ENCODE data around the gene VSNL1. TPM values are rescaled to one million over a fixed set of nuclear protein-coding genes. Genes with fewer than 3 reads are reported as not detected.

VSNL1 gene
- polyA plus RNA-seq, 1 of the 3 experiments (the other 2 are of a cell fraction) = 1.3 TPM

GRCh38 chr2:17592731-17593409 is 52.4 kb downstream of the VSNL1 start (continued):
- no peak for TF ChIP-seq NFIC (IDR thresholded peaks at IDR 0.05; ENCODE audit: borderline replicate concordance)
- TF ChIP-seq TAF1 (IDR thresholded peaks at IDR 0.05; ENCODE audit: borderline replicate concordance, low read depth, low read length) = no peak
- no peak for TF ChIP-seq FOXJ3 (CRISPR knock-in tag; IDR thresholded peaks at IDR 0.05)

- Histone ChIP-seq H3K79me2 (ENCODE audit: insufficient read depth) (no peaks in the 10 kb centered on the region), H3K9ac (no peak overlapping the region), H3K4me2 (no peak overlapping the region), H3K27me3 (ENCODE audit: insufficient read depth) (no peaks in the 10 kb centered on the region), H3K9me2 (no peaks in the 10 kb centered on the region), H3K9me3 (no peaks in the 10 kb centered on the region), H3F3A (replicated peaks; ENCODE audit: insufficient read depth) (no peaks in the 10 kb centered on the region), H4K20me1 (ENCODE audit: insufficient read depth) (no peaks in the 10 kb centered on the region), H3K4me1 (ENCODE audit: control insufficient read depth in 1 of 2, insufficient read depth in 2 of 2, low read depth in 1 of 2, low read length in 1 of 2) (peaks cover 0 to 7% of the 10 kb centered on the region in 2 experiments; a peak in 1 of 4 replicates), H3K4me3 (ENCODE audit: low read depth in 2 of 2, low read length in 1 of 2) (no peak overlapping the region), H3K27ac (ENCODE audit: low read depth in 2 of 2, low read length in 1 of 2) (no peak overlapping the region), H3K36me3 (replicated peaks in 1 of 2; ENCODE audit: control insufficient read depth in 1 of 2, insufficient read depth in 2 of 2, low read length in 1 of 2) (no peaks in the 10 kb centered on the region), H2AFZ (ENCODE audit: low read depth) (no peak overlapping the region)
- ChIA-PET CTCF (no interaction called here), POLR2A (no interaction called here)
- 73% methylated on average over 2 of the region's 2 CpGs for WGBS (ENCODE audit: low lambda C conversion rate)
- TF ChIP-seq ZBTB33 (IDR thresholded peaks at IDR 0.05; ENCODE audit: borderline replicate concordance, low read depth) (no peak), NFIC (IDR thresholded peaks at IDR 0.05; ENCODE audit: borderline replicate concordance) (no peak), CHD2 (IDR thresholded peaks at IDR 0.05; ENCODE audit: low read length, partially characterized antibody) (no peak), RFX5 (IDR thresholded peaks at IDR 0.05; ENCODE audit: low read length) (no peak), NRF1 (IDR thresholded peaks at IDR 0.05; ENCODE audit: low read depth, low read length) (no peak), CTCF (IDR thresholded peaks at IDR 0.05) (no peak), FOXM1 (IDR thresholded peaks at IDR 0.05; ENCODE audit: low read depth) (no peak), RAD21 (IDR thresholded peaks at IDR 0.05; ENCODE audit: low read length) (no peak), SMC3 (IDR thresholded peaks at IDR 0.05; ENCODE audit: low read depth, low read length) (no peak), RCOR1 (IDR thresholded peaks at IDR 0.05; ENCODE audit: low read length) (no peak), GABPA (IDR thresholded peaks at IDR 0.05; ENCODE audit: low read depth) (no peak), EZH2phosphoT487 (IDR thresholded peaks at IDR 0.05; ENCODE audit: borderline replicate concordance, low read depth) (no peak), REST (IDR thresholded peaks at IDR 0.05; ENCODE audit: low read depth, low read length) (no peak), EP300 (IDR thresholded peaks at IDR 0.05; ENCODE audit: borderline replicate concordance in 1 of 2, low read depth in 1 of 2, low read length in 1 of 2) (no peak), USF1 (IDR thresholded peaks at IDR 0.05; ENCODE audit: borderline replicate concordance, low read depth) (no peak), TAF1 (IDR thresholded peaks at IDR 0.05; ENCODE audit: borderline replicate concordance, low read depth, low read length) (no peak), YY1 (IDR thresholded peaks at IDR 0.05; ENCODE audit: low read depth) (no peak), TEAD4 (IDR thresholded peaks at IDR 0.05; ENCODE audit: borderline replicate concordance, insufficient read depth) (no peak)
- DNase-seq = no peak
Measured at GRCh38 chr2:17593445-17593840, 52.9 kb downstream of the VSNL1 start.

Measured in SK-N-SH (cell line).